Measurements from ENCODE around the gene MAD1L1.
"Not testable (repeated sequence)": the region's sequence is repeated elsewhere in the genome, so short reads cannot be mapped to it uniquely, and the experiment has no call there.

The MAD1L1 gene

GRCh38 chr7:2002561-2003450, 229.9 kb downstream of the MAD1L1 start:
- no peak for DNase-seq (ENCODE audit: low spot score)

DNA sequence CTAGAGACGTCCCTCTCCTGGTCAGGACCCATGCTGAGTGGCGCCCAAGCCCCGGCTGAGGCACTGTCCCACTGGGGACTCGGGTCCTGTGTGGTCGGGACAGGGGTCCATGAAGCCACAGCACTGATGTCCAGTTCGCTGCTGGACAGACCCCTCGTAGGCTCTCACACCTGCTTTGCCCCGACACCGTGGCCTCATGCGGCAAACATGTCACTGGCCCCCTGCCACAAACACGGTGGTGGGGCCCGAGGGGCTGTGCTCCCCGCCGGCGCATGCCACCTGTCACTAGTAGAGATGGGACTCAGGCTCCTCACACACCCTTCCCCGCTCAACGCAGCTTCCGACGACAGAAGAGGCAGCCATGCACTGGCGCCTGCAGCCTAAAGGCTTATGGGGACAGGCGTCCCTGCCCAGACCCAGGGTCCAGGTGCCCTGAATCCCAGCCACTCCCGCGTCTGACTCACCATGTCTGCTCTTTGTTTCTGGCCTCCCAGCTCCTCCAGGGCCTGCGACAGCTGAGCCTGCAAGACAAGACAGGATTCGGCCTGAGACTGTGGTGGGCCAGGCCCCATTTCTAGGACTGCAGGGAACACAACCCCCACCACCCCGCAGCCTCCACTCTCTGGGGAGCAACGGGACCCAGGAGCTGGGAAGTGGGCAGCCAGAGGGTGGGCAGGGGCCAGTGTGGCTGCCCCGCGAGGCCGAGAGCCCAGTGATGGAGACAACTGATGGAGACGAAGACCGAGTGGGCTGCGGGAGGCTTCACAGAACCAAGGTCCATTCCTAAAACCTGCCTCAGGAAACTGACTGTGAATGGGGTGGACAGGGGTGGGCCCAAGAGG, 230.9 kb downstream of the MAD1L1 start:
- DNase-seq (ENCODE audit: low spot score) = no peak

- no peak for DNase-seq (ENCODE audit: low spot score)
Measured at GRCh38 chr7:2000746-2001321, 231.9 kb downstream of the MAD1L1 start.

GRCh38 chr7:2000153-2000687, 232.5 kb downstream of the MAD1L1 start:
- DNase-seq (ENCODE audit: low spot score) = no peak

- DNase-seq (ENCODE audit: low spot score) = no peak
Measured at GRCh38 chr7:1999278-1999984, 233.3 kb downstream of the MAD1L1 start.

GRCh38 chr7:1998146-1998545, 234.6 kb downstream of the MAD1L1 start:
- DNase-seq (ENCODE audit: low spot score) = no peak

- no peak for DNase-seq (ENCODE audit: low spot score)
Measured at GRCh38 chr7:1997537-1998076, 235.1 kb downstream of the MAD1L1 start.

DNA sequence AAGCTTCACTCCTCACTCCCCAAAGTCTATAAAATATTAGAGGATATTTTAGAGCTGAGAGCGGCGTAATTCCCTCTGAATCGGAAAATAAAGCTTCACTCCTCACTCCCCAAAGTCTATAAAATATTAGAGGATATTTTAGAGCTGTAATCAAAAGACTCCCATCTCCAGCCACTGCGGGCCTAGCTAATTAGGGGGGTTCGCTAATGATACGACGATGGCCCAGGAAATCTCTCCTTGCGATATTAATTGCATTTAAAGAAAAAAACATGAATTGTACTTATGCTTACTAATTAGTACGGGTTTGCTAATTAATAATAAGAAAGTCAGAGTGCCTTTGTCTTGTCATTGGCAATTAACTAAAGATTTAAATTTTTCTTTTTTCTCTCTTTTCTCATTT, 235.9 kb downstream of the MAD1L1 start:
- DNase-seq (ENCODE audit: low spot score) = no peak

DNA sequence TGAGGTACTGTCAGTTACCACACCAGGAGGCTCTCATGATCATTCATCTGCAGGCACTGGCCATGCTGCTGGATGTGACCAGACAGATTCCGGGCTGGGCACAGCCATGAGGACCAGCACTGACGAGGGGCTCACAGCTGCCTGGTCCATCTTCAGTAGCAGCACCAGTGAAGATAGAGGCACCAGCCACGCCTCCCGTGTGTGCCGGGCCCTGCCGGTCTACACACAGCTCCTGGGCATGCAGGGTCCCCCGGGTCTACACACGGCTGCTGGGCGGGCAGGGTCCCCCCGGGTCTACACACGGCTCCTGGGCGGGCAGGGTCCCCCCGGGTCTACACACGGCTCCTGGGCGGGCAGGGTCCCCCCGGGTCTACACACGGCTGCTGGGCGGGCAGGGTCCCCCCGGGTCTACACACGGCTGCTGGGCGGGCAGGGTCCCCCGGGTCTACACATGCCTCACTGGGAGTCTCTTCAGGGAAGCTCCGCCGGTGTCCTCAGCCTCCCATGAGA, 236.8 kb downstream of the MAD1L1 start:
- DNase-seq (ENCODE audit: low spot score) = not testable (repeated sequence)

GRCh38 chr7:1995426-1995825, 237.3 kb downstream of the MAD1L1 start:
- DNase-seq (ENCODE audit: low spot score) = no peak

DNA sequence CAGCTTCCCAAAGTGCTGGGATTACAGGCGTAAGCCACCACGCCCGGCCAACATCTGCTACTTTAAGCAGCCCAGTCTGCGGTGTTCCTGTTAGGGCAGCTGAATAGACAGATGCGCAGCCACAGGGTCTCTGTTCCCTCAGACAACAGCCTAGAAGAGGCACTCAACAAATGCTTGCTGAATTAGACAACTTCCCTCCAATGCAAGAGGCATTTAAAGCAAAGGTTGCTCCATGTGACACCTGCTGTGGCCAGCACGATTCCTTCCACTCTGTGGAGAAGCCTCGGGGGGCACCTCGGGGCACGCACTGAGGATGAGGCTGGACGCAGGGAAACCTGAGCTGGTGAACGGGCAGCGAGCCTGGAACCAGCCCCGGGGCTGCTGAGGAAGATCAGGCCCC, 237.8 kb downstream of the MAD1L1 start:
- no peak for DNase-seq (ENCODE audit: low spot score)

DNA sequence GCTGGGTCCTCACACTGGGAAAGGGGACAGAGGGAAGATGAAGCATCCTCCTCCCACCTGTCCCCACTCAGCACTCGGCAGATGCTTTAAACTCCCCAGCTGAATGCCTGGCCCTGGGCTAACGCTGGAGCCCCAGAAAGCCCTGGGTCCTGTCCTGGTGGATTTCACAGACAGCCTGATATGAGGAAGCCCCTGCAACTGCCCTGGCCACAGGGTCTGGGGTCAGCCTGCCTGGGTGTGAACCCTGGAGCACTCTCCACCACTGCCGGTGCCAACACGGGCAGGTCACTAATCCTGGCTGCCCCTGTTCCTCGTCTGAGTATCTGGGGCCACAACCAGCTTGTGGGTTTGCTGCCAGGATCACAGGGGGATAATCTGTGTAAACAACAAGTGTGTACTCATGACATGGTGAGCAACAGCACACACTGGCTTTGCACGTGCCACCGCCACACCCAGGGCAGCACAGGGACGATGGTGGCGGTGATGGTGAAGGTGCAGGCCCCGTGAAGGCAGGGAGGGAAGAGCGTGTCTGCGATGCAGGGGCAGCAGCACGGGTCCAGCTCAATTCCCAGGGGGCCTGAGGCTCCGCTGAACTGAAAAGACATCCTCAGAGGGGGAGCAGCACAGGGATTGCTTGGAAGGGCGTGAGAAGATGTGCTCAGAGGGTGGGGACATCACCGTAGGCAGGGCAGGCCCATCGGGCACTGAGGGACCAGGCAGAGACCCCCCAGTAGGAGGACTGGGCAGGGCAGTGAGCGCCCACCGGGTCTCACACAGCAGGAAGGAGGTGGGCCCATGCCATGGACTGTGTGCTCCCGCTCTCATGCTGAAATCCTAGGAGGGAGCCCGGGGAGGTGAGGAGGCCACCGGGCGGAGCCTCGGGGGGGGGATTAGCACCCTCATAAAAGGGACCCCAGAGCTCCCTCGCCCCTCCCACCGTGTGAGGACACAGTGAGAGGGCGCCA, 238.7 kb downstream of the MAD1L1 start:
- no peak for DNase-seq (ENCODE audit: low spot score)

- DNase-seq (ENCODE audit: low spot score) = no peak
Measured at GRCh38 chr7:1993031-1993695, 239.6 kb downstream of the MAD1L1 start.

DNA sequence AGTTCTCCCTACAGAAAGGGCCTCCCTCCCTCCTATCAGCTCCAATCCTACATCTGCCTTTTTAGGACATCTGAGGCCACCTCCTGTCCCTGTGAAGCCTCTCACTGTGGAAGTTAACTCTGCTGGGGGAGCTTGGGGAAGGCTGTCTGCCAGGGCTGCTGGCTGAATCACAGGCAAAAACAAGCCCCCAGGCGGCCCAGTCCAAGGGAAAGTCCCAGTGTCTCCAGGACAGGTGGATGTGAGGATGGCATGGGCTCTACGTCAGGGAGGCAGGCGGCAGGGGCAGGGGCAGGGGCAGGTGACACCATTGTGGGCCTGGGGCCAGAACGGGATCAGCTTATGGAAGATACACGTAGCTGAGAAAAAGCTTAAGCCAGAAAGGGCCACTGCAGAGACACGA, 240.2 kb downstream of the MAD1L1 start:
- no peak for DNase-seq (ENCODE audit: low spot score)

- DNase-seq (ENCODE audit: low spot score) = no peak
Measured at GRCh38 chr7:1990001-1990670, 242.6 kb downstream of the MAD1L1 start.

DNA sequence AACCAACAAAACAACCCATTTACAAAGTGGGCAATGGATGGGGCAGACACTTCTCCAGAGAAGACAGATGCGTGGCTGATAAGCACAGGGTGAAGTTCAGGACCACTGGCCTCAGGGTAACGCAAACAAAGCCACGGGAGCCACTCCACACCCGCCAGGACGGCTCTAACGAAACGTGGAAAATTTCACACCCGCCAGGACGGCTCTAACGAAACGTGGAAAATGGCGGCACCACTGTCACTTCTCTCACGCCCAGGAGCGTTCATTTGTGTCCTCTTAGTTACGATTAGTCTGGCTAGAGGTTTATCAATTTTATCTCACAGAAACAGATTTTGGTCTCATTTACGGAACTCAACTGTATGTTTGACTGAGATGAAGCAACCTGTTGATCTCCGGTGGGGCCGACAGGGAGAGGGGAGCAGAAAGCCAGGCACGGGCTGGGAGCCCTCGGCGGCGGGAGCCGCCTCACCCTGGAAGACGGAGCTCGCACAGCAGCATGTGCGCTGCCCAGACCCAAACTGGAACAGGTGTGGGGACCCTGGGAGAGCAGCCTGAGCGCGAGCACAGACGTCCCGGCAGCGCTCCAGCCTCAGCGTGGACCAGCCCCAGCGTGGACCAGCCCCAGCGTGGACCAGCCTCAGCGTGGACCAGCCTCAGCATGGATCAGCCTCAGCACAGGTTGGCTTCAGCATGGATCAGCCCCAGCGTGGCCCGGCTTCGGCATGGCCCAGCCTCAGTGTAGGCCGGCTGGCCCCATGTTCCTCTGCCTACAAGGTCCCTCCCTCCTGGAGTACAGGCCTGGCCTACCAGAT, 243.5 kb downstream of the MAD1L1 start:
- DNase-seq (ENCODE audit: low spot score) = no peak

DNA sequence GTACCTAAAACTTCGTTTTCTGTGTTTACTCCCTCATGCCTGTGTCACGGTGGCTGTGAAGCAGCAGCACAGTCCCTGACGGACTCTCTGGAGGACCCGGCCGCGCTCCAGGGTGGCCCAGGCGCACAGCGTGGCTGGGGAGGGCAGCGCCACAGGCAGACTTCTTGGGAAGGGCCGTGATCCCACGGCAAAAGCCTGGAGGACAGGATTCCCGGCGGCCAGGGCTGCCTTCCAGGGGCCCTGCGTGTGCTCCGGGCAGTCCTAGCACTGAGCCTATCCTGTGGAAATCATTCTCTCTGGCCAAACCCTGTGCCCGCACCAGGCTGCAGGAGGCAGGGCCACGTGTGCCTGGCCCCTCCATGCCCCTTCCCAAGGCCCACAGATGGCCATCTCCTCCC, 244.2 kb downstream of the MAD1L1 start:
- no peak for DNase-seq (ENCODE audit: low spot score)
